Erythroblast (primary cell): ENCODE results near the gene OR56B4.

ENCODE experiments used
- GATA1 ChIP-seq: IDR thresholded peaks from 2 replicates; pipeline ENCODE4 v1.6.1; 2011; ENCODE audit warnings: low read depth, mild to moderate bottlenecking, control low read depth, low read length, moderate library complexity
- POLR2A ChIP-seq: IDR thresholded peaks from 2 replicates; pipeline ENCODE4 v1.6.1; 2011; ENCODE audit warnings: mild to moderate bottlenecking, low read length

GRCh38 chr11:6156628-6157359 lies 49.3 kb downstream of the OR56B4 start:
- TF ChIP-seq POLR2A (no peak), GATA1 (no peak)
